Loucy (cell line): ENCODE measurements around the gene PMF1.

Experiments used
- CTCF ChIP-seq: fragments of 200-600 bp; sonication (generic); conservative IDR thresholded peaks from 2 replicates; pipeline ENCODE4 v1.5.1; 2014; ENCODE audit warnings: mild to moderate bottlenecking, antibody characterized with exemption, low read length
- EZH2phosphoT487 ChIP-seq: fragments of 200-600 bp; IDR thresholded peaks from 2 replicates; pipeline ENCODE4 v1.6.1; 2018; ENCODE audit warnings: antibody characterized with exemption, mild to moderate bottlenecking, moderate library complexity, borderline replicate concordance

- no peak for TF ChIP-seq CTCF
- TF ChIP-seq EZH2phosphoT487, result no peak
Measured at GRCh38 chr1:156260896-156261295, 48.1 kb downstream of the PMF1 start.
